ENCODE measurements around the gene MGRN1. TPM values are rescaled to one million over a fixed set of nuclear protein-coding genes. Genes with fewer than 3 reads are reported as not detected.
A peak's percentile ranks its signal among the peaks of the same experiment; 100 is the strongest.

The MGRN1 gene
- total and polyA plus RNA-seq, 4 donors, result 15.4 to 77.7 (median 42.9) TPM

- ATAC-seq (ENCODE audit: low FRiP score), result no peak
- intact Hi-C loops (cut with DNase I), result loop anchor here in 1 of 2 donors (10.0 kb wide), 1 partner anchor 58 kb away; no protein-coding TSS in a partner anchor
- Histone ChIP-seq H3K27me3 (ENCODE audit: control insufficient read depth in 1 of 2, insufficient read depth in 2 of 2, low read length in 1 of 2) (no peaks in the 10 kb centered on the region), H3K4me1 (ENCODE audit: control insufficient read depth in 1 of 2, insufficient read depth in 2 of 2, low read length in 2 of 2) (no peaks in the 10 kb centered on the region), H3K9me3 (ENCODE audit: control insufficient read depth, low read length) (no peaks in the 10 kb centered on the region), H3K36me3 (ENCODE audit: control insufficient read depth in 1 of 2, insufficient read depth in 2 of 2, low read length in 1 of 2) (no peaks in the 10 kb centered on the region), H3K4me3 (ENCODE audit: low read length in 2 of 2) (no peak overlapping the region), H3K27ac (ENCODE audit: low read depth in 1 of 2, low read length in 2 of 2) (no peak overlapping the region)
- WGBS, 2 donors, result 91 to 93% methylated on average over 25 of the region's 25 CpGs
- no peak for DNase-seq
Observed at GRCh38 chr16:4656695-4657686, 32.4 kb downstream of the MGRN1 start.

- ATAC-seq (ENCODE audit: low FRiP score), result no peak
Observed at GRCh38 chr16:4659363-4660353, 35.0 kb downstream of the MGRN1 start.

GRCh38 chr16:4660454-4661007 lies 35.9 kb downstream of the MGRN1 start:
- no peak overlapping the region for H3K27ac ChIP-seq (ENCODE audit: low read depth in 1 of 2, low read length in 2 of 2)
- intact Hi-C loops (cut with DNase I), result no loop called here

More at GRCh38 chr16:4659363-4660353, 35.0 kb downstream of the MGRN1 start:
- 90 to 91% methylated on average over 29 of the region's 29 CpGs for WGBS, 2 donors
- intact Hi-C loops (cut with DNase I), result loop anchor here in 1 of 2 donors (10.0 kb wide), 1 partner anchor 55 kb away; no protein-coding TSS in a partner anchor
- no peaks in the 10 kb centered on the region for H3K4me1 ChIP-seq (ENCODE audit: control insufficient read depth in 1 of 2, insufficient read depth in 2 of 2, low read length in 2 of 2)
- H3K36me3 ChIP-seq (ENCODE audit: control insufficient read depth in 1 of 2, insufficient read depth in 2 of 2, low read length in 1 of 2), result no peaks in the 10 kb centered on the region
- no peak overlapping the region for H3K27ac ChIP-seq (ENCODE audit: low read depth in 1 of 2, low read length in 2 of 2)
- no peaks in the 10 kb centered on the region for H3K9me3 ChIP-seq (ENCODE audit: control insufficient read depth, low read length)
- H3K4me3 ChIP-seq (ENCODE audit: low read length in 2 of 2), result no peak overlapping the region
- no peaks in the 10 kb centered on the region for H3K27me3 ChIP-seq (ENCODE audit: control insufficient read depth in 1 of 2, insufficient read depth in 2 of 2, low read length in 1 of 2)
- no peak for DNase-seq

GRCh38 chr16:4661661-4662060 lies 37.0 kb downstream of the MGRN1 start:
- DNase-seq (no peak), ATAC-seq (ENCODE audit: low FRiP score) (no peak)
- H3K4me1 ChIP-seq (ENCODE audit: control insufficient read depth in 1 of 2, insufficient read depth in 2 of 2, low read length in 2 of 2), result no peaks in the 10 kb centered on the region
- WGBS, 2 donors, result 83 to 86% methylated on average over 11 of the region's 11 CpGs
- peaks cover 0 to 3% of the 10 kb centered on the region in 2 donors for H3K36me3 ChIP-seq (ENCODE audit: control insufficient read depth in 1 of 2, insufficient read depth in 2 of 2, low read length in 1 of 2)
- no peaks in the 10 kb centered on the region for H3K9me3 ChIP-seq (ENCODE audit: control insufficient read depth, low read length)
- intact Hi-C loops (cut with DNase I), result no loop called here
- H3K27me3 ChIP-seq (ENCODE audit: control insufficient read depth in 1 of 2, insufficient read depth in 2 of 2, low read length in 1 of 2), result no peaks in the 10 kb centered on the region
- no peak overlapping the region for H3K4me3 ChIP-seq (ENCODE audit: low read length in 2 of 2)
- no peak overlapping the region for H3K27ac ChIP-seq (ENCODE audit: low read depth in 1 of 2, low read length in 2 of 2)

More at GRCh38 chr16:4660454-4661007, 35.9 kb downstream of the MGRN1 start:
- no peaks in the 10 kb centered on the region for H3K27me3 ChIP-seq (ENCODE audit: control insufficient read depth in 1 of 2, insufficient read depth in 2 of 2, low read length in 1 of 2)
- no peaks in the 10 kb centered on the region for H3K36me3 ChIP-seq (ENCODE audit: control insufficient read depth in 1 of 2, insufficient read depth in 2 of 2, low read length in 1 of 2)
- WGBS, 2 donors, result 44 to 48% methylated on average over 18 of the region's 18 CpGs
- peak in 1 of 2 donors; percentile 73 for DNase-seq
- no peak overlapping the region for H3K4me3 ChIP-seq (ENCODE audit: low read length in 2 of 2)
- ATAC-seq (ENCODE audit: low FRiP score), result no peak
- H3K9me3 ChIP-seq (ENCODE audit: control insufficient read depth, low read length), result no peaks in the 10 kb centered on the region
- H3K4me1 ChIP-seq (ENCODE audit: control insufficient read depth in 1 of 2, insufficient read depth in 2 of 2, low read length in 2 of 2), result no peaks in the 10 kb centered on the region

DNA sequence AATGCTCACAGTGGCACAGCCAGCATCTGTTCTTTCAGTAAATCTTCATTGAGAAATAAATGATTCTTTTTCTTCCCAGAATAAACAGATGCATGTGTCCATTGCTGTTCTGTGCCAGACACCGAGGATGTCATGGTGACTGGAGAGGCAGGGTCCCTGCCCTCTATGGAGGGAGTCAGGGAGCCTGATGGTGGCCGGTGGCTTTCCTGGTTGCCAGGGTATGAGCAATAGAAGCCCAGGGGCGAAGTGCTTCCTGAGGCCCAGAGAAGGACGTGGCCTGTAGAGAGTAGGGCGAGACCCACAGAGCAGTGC lies 38.8 kb downstream of the MGRN1 start:
- intact Hi-C loops (cut with DNase I), result no loop called here
- peaks cover 0 to 7% of the 10 kb centered on the region in 2 donors for H3K36me3 ChIP-seq (ENCODE audit: control insufficient read depth in 1 of 2, insufficient read depth in 2 of 2, low read length in 1 of 2)
- H3K4me3 ChIP-seq (ENCODE audit: low read length in 2 of 2), result no peak overlapping the region
- no peak for DNase-seq
- 81 to 84% methylated on average over 5 of the region's 5 CpGs for WGBS, 2 donors
- H3K9me3 ChIP-seq (ENCODE audit: control insufficient read depth, low read length), result no peaks in the 10 kb centered on the region
- no peaks in the 10 kb centered on the region for H3K4me1 ChIP-seq (ENCODE audit: control insufficient read depth in 1 of 2, insufficient read depth in 2 of 2, low read length in 2 of 2)
- ATAC-seq (ENCODE audit: low FRiP score), result no peak
- H3K27me3 ChIP-seq (ENCODE audit: control insufficient read depth in 1 of 2, insufficient read depth in 2 of 2, low read length in 1 of 2), result no peaks in the 10 kb centered on the region
- H3K27ac ChIP-seq (ENCODE audit: low read depth in 1 of 2, low read length in 2 of 2), result no peak overlapping the region

DNA sequence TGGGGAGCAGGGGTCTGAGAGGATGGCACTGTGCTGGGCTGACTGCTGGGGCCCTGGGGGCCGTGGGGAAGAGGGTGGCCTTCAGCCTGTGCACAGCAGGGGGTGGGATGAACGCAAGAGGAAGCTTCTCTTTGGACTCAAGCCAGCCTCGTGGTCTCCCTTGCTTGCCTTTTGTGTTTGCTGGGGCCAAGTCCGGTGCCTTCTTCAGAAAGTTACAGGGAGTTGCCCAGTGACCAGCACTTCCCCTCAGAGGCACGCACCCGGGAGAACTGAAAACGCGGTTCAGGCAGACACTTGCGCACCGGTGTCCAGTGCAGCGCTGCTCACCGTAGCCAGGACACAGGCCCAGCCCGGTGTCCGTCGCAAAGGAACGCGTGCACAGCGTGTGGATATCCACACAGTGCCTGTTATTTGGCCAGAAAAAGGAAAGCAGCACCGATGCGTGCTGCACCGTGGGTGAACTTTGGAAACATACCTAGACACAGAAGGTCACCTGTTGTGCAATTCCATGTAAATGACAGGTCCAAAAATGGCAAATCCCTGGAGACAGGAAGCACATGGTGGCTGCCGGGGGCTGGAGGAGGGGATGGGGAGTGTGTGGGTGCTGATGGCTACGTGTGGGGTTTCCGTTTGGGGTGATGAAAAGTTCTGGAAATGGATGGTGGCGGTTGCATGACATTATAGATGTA lies 39.3 kb downstream of the MGRN1 start:
- H3K4me1 ChIP-seq (ENCODE audit: control insufficient read depth in 1 of 2, insufficient read depth in 2 of 2, low read length in 2 of 2), result no peaks in the 10 kb centered on the region
- H3K36me3 ChIP-seq (ENCODE audit: control insufficient read depth in 1 of 2, insufficient read depth in 2 of 2, low read length in 1 of 2), result peaks cover 0 to 9% of the 10 kb centered on the region in 2 donors
- DNase-seq (peak in 1 of 2 donors; percentile 90), ATAC-seq (ENCODE audit: low FRiP score) (no peak)
- no peak overlapping the region for H3K4me3 ChIP-seq (ENCODE audit: low read length in 2 of 2)
- H3K9me3 ChIP-seq (ENCODE audit: control insufficient read depth, low read length), result no peaks in the 10 kb centered on the region
- no peak overlapping the region for H3K27ac ChIP-seq (ENCODE audit: low read depth in 1 of 2, low read length in 2 of 2)
- no peaks in the 10 kb centered on the region for H3K27me3 ChIP-seq (ENCODE audit: control insufficient read depth in 1 of 2, insufficient read depth in 2 of 2, low read length in 1 of 2)
- intact Hi-C loops (cut with DNase I), result no loop called here
- whole genome bisulfite sequencing, 2 donors, result 87 to 90% methylated on average over 24 to 25 of the region's 25 CpGs

GRCh38 chr16:4664538-4665418 lies 40.2 kb downstream of the MGRN1 start:
- peaks cover 2 to 9% of the 10 kb centered on the region in 2 donors for H3K36me3 ChIP-seq (ENCODE audit: control insufficient read depth in 1 of 2, insufficient read depth in 2 of 2, low read length in 1 of 2)
- no peaks in the 10 kb centered on the region for H3K9me3 ChIP-seq (ENCODE audit: control insufficient read depth, low read length)
- ATAC-seq (ENCODE audit: low FRiP score) (peak; percentile 23), DNase-seq (peak in 1 of 2 donors; percentile 62)
- 79 to 81% methylated on average over 26 of the region's 26 CpGs for WGBS, 2 donors
- intact Hi-C loops (cut with DNase I), result no loop called here
- H3K27ac ChIP-seq (ENCODE audit: low read depth in 1 of 2, low read length in 2 of 2), result no peak overlapping the region
- no peak overlapping the region for H3K4me3 ChIP-seq (ENCODE audit: low read length in 2 of 2)
- H3K27me3 ChIP-seq (ENCODE audit: control insufficient read depth in 1 of 2, insufficient read depth in 2 of 2, low read length in 1 of 2), result no peaks in the 10 kb centered on the region
- H3K4me1 ChIP-seq (ENCODE audit: control insufficient read depth in 1 of 2, insufficient read depth in 2 of 2, low read length in 2 of 2), result no peaks in the 10 kb centered on the region
